HUES48 (cell line): ENCODE results near the gene TTC9C.
A peak's percentile ranks its signal among the peaks of the same experiment; 100 is the strongest.
"Not testable (repeated sequence)": the region's sequence is repeated elsewhere in the genome, so short reads cannot be mapped to it uniquely, and the experiment has no call there.

Experiments
- H3K27ac ChIP-seq: one replicate; pipeline ENCODE4 v1.7.0; 2013; ENCODE audit warnings: low read depth, low read length, inconsistent platforms
- H3K27me3 ChIP-seq: 2 replicates; pipeline ENCODE4 v1.6.1; 2013; ENCODE audit warnings: mild to moderate bottlenecking, low read length; ENCODE audit not compliant: control insufficient read depth, insufficient read depth
- H3K36me3 ChIP-seq: 2 replicates; pipeline ENCODE4 v1.6.1; 2013; ENCODE audit warnings: low read length; ENCODE audit not compliant: control insufficient read depth, insufficient read depth
- H3K4me1 ChIP-seq: 2 replicates; pipeline ENCODE4 v1.6.1; 2013; ENCODE audit warnings: mild to moderate bottlenecking, low read length; ENCODE audit not compliant: control insufficient read depth, insufficient read depth
- H3K4me3 ChIP-seq: 2 replicates; pipeline ENCODE4 v1.5.1; 2013; ENCODE audit warnings: mild to moderate bottlenecking, low read depth, low read length
- H3K9ac ChIP-seq: 2 replicates; pipeline ENCODE4 v1.6.1; 2013; ENCODE audit warnings: mild to moderate bottlenecking, low read depth, low read length, moderate library complexity
- H3K9me3 ChIP-seq: 2 replicates; pipeline ENCODE4 v1.6.1; 2013; ENCODE audit warnings: low read length; ENCODE audit not compliant: control insufficient read depth, insufficient read depth

TTC9C gene

GRCh38 chr11:62726156-62726914, 2.0 kb upstream of the TTC9C start:
- H3K9me3 ChIP-seq = no peaks in the 10 kb centered on the region
- H3K27ac ChIP-seq = peak overlapping the region; percentile 98

GRCh38 chr11:62726915-62727164, 1.4 kb upstream of the TTC9C start:
- peaks cover 40% of the 10 kb centered on the region for H3K36me3 ChIP-seq
- no peaks in the 10 kb centered on the region for H3K27me3 ChIP-seq
- peak overlapping the region; percentile 88 for H3K4me3 ChIP-seq
- no peaks in the 10 kb centered on the region for H3K9me3 ChIP-seq
- H3K4me1 ChIP-seq = 0 out of 2 replicates have a peak, but pooled peaks cover 9% of the 10 kb centered on the region
- peak overlapping the region; percentile 98 for H3K27ac ChIP-seq
- peak overlapping the region; percentile 71 for H3K9ac ChIP-seq

More at GRCh38 chr11:62726156-62726914, 2.0 kb upstream of the TTC9C start:
- Histone ChIP-seq H3K27me3 (no peaks in the 10 kb centered on the region), H3K9ac (peak overlapping the region; percentile 71), H3K4me3 (peak overlapping the region; percentile 88), H3K36me3 (peaks cover 45% of the 10 kb centered on the region), H3K4me1 (0 out of 2 replicates have a peak, but pooled peaks cover 9% of the 10 kb centered on the region)

GRCh38 chr11:62727165-62727871, 968 bp upstream of the TTC9C start, which contains the start of gene HNRNPUL2:
Gene HNRNPUL2, minus strand, starts transcription at chr11:62727457. Its CDS starts 301 bp downstream, at chr11:62727156.
- H3K27ac ChIP-seq = peak within 1 kb of the TSS; percentile 98
- H3K4me1 ChIP-seq = 0 out of 2 replicates have a peak, but pooled peaks cover 9% of the 10 kb centered on the region
- peak within 1 kb of the TSS; percentile 84 for H3K9ac ChIP-seq
- no peaks in the 10 kb centered on the region for H3K27me3 ChIP-seq
- no peaks in the 10 kb centered on the region for H3K9me3 ChIP-seq
- H3K4me3 ChIP-seq = peak within 1 kb of the TSS; percentile 88
- peaks cover 35% of the 10 kb centered on the region for H3K36me3 ChIP-seq

DNA sequence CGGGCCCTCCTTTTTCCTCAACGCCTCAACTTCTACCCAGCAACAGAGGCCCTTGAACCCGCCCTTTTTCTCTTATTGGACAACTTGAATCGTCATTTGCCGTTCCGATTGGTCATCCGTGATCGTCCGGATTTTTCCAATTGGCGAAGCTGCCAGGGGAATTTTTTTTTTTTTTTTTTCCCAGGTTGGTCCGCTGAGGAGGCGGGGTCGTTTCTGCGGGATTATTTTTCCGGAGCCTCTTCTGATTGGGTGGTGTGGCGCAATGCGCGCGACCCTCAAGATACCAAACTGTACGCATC, 465 bp upstream of the TTC9C start:
- no peaks in the 10 kb centered on the region for H3K27me3 ChIP-seq
- H3K4me1 ChIP-seq = 0 out of 2 replicates have a peak, but pooled peaks cover 9% of the 10 kb centered on the region
- peak overlapping the region; percentile 84 for H3K9ac ChIP-seq
- H3K9me3 ChIP-seq = no peaks in the 10 kb centered on the region
- H3K4me3 ChIP-seq = peak overlapping the region; percentile 88
- peaks cover 30% of the 10 kb centered on the region for H3K36me3 ChIP-seq
- H3K27ac ChIP-seq = peak overlapping the region; percentile 98

DNA sequence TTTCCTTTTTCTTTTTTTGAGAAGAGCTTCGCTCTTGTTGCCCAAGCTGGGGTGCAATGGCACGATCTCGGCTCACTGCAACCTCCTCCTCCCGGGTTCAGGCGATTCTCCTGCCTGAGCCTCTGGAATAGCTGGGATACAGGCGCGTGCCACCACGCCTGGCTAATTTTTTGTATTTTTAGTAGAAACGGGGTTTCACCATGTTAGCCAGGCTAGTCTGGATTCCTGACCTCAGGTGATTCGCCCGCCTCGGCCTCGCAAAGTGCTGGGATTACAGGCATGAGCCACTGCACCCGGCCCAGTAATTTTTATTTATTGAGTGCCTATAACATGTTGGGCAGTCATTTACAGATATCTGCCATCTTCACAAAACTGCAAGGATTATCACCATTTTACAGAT, 1.8 kb downstream of the TTC9C start:
- H3K9ac ChIP-seq, H3K9me3 ChIP-seq, H3K27ac ChIP-seq, H3K4me3 ChIP-seq, H3K27me3 ChIP-seq, H3K4me1 ChIP-seq: not testable (repeated sequence)
- peaks cover 31% of the 10 kb centered on the region for H3K36me3 ChIP-seq

DNA sequence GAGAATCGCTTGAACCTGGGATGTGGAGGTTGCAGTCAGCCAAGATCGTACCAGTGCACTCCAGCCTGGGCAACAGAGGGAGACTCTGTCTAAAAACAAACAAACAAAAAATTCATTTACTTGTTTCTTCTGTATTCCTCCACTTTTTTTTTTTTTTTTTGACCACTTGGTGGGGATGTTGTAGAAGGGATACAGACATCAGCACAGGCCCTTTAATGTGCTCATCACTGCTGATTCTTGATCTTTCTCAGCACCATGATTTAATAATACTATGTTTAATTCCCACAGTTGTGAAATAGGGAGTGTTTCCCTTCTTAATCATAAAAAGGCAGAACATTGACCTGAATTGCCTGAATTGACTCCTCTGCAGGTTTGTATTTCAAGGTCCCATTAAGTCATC, 4.5 kb downstream of the TTC9C start:
- no peaks in the 10 kb centered on the region for H3K9me3 ChIP-seq
- H3K27me3 ChIP-seq = no peaks in the 10 kb centered on the region
- peaks cover 44% of the 10 kb centered on the region for H3K36me3 ChIP-seq
- no peaks in the 10 kb centered on the region for H3K4me1 ChIP-seq
- H3K27ac ChIP-seq = no peak overlapping the region
- H3K9ac ChIP-seq = no peak overlapping the region
- H3K4me3 ChIP-seq = no peak overlapping the region

GRCh38 chr11:62737196-62737595, 8.9 kb downstream of the TTC9C start:
- Histone ChIP-seq H3K4me3 (no peak overlapping the region), H3K36me3 (peaks cover 58% of the 10 kb centered on the region), H3K27me3 (no peaks in the 10 kb centered on the region), H3K27ac (no peak overlapping the region), H3K4me1 (no peaks in the 10 kb centered on the region), H3K9me3 (no peaks in the 10 kb centered on the region), H3K9ac (no peak overlapping the region)

GRCh38 chr11:62747475-62748160, 19.3 kb downstream of the TTC9C start:
- Histone ChIP-seq H3K9me3 (no peaks in the 10 kb centered on the region), H3K27me3 (no peaks in the 10 kb centered on the region), H3K27ac (no peak overlapping the region), H3K4me3 (no peak overlapping the region), H3K4me1 (no peaks in the 10 kb centered on the region), H3K36me3 (peaks cover 32% of the 10 kb centered on the region), H3K9ac (no peak overlapping the region)

DNA sequence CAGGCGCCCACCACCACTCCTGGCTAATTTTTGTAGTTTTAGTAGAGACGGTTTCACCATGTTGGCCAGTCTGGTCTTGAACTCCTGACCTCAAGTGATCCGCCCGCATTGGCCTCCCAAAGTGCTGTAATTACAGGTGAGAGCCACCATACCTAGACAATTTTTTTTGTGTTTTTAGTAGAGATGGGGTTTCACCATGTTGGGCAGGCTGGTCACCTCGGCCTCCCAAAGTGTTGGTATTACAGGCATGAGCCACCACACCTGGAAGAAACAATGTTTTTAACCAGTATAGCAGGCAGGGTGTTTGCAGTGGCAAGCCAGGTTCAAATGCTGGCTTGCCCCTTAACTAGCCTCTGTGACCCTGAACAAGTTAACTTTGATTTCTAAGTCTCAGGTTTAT, 21.6 kb downstream of the TTC9C start:
- not testable (repeated sequence) for H3K9me3 ChIP-seq, H3K4me3 ChIP-seq, H3K27me3 ChIP-seq, H3K9ac ChIP-seq, H3K4me1 ChIP-seq, H3K27ac ChIP-seq
- peaks cover 42% of the 10 kb centered on the region for H3K36me3 ChIP-seq

DNA sequence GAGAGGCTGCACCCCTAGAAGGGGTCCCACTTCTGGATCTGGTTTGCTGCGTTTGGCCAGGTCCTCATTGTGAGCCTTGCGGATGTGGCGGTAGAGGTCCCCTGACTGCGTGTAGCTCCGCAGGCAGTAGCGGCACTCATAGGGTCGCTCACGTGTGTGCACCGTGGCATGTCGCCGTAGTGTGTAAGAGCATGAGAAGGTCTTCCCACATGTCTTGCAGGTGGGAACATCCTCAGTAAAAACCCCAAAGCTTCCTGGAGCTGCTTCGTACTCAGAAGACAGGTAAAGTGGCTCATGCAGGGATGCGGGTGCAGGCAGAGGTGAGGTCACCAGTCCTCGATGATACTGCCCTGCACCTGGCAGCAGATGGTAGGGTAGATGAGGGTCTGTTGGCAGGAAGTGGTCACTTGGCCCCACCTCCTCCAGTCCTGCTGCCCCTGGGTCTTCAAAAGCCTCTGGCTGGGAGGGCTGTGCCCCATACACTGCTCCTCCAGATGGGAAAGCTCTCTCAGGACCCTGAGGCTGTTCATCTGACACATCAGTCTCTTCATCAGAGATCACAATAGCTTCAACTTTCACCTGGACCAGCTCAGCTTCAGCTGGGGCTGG, 24.0 kb downstream of the TTC9C start:
- Histone ChIP-seq H3K36me3 (peaks cover 42% of the 10 kb centered on the region), H3K27me3 (no peaks in the 10 kb centered on the region), H3K4me3 (no peak overlapping the region), H3K9ac (no peak overlapping the region), H3K4me1 (peaks cover 4% of the 10 kb centered on the region; the same call in 1 of the 2 replicates), H3K9me3 (no peaks in the 10 kb centered on the region), H3K27ac (no peak overlapping the region)
